GM18499 (cell line): ENCODE measurements around the gene R3HDM2.
"Not testable (repeated sequence)": the region's sequence is repeated elsewhere in the genome, so short reads cannot be mapped to it uniquely, and the experiment has no call there.

ENCODE experiments used
- ATAC-seq: cut with Tn5 transposase; IDR thresholded peaks from one replicate; pipeline ENCODE4 v1.9.1; 2021; ENCODE audit warnings: moderate number of reproducible peaks; ENCODE audit not compliant: insufficient read depth, unreplicated experiment

The R3HDM2 gene

DNA sequence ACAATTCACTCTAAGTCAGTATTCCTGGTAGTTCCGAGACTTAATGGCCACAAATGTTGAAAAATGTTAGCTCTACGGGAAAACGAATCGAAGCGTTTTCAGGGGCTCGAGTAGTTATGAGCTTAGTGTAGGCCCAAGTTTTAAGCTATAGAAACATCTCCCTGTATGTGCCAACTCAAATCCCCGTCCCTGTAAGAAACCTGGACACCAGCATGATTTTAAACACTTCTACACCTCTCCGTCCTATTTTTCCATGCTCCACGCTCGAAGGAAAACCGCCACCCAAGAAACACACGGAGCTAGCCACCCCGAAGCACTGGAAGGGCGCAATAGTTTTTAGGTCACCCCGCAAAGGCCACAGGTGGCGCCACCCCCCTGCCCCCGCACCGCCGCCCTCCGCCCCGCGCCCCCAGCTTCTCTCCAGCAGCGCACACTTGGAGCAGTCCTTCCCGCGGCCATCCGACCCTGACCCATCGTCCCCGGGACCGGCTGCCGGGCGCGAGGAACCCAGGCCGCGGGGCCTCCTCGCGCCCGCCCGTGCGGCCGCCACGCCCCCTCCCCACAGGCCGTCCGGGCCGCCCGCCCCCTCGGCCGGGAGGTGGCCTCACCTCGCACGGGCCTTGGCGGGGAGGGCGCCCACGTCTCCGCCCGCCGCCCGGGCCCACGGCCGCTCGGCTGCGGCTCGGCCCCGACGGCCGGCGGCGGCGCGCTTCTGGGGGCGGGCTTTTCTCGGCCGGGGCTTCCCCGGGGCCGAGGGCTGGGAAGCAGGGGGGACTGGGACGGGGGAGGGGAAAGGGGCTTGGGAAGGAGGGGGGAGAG is 522 bp downstream of the R3HDM2 start:
- peak; percentile 5 for ATAC-seq

DNA sequence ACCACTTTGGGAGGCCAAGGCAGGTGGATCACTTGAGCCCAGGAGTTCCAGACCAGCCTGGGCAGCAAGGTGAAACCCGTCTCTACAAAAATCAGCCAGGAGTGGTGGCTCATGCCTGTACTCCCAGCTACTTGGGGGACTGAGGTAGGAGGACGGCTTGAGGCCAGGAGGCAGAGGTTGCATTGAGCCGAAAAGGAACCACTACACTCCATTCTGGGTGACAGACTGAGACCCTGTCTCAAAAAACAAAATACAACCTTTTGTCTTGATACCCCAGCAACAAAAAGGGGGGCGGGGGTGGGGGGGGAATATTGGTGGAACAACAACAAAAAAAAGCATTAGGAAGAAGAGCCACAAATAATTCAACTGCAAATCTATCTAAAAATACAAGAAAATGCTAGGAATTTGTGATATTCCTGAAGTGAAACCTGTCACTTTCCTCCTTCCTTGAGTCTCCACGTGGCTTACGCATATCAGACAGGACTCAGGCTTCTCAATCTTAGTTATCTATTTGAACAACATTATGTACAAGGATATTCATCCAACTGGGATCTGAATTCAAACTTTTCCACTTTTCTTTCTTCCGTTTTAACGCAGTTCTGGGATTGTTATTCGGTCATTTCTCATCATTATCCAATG is 1.3 kb downstream of the R3HDM2 start:
- no peak for ATAC-seq

DNA sequence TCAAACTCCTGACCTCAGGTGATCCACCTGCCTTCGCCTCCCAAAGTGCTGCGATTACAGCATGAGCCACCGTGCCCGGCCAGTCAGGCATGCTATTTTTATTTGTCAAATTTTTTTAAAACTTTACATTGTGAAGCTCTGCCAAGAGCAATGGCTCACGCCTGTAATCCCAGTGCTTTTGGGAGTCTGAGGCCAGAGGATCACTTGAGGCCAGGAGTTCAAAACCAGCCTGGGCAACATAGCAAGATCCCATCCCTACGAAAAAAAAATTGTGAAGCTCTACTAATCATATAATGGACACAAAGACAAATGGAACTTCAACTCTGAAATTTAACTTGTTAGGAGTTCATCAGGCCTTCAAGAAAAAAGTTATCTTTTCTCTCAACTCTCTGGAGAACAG is 1.9 kb downstream of the R3HDM2 start:
- no peak for ATAC-seq

DNA sequence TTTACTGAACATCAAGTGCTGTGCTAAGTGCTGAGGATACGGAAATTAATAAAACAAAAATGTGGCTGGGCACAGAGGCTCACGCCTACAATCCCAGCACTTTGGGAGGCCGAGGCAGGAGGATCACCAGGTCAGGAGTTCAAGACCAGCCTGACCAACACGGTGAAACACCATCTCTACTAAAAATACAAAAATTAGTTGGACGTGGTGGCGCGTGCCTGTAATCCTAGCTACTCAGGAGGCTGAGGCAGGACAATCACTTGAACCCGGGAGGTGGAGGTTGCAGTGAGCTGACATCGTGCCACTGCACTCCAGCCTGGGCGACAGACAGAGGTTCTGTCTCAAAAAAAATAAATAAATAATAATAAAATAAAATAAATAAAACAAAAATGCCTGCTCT is 3.9 kb downstream of the R3HDM2 start:
- not testable (repeated sequence) for ATAC-seq

DNA sequence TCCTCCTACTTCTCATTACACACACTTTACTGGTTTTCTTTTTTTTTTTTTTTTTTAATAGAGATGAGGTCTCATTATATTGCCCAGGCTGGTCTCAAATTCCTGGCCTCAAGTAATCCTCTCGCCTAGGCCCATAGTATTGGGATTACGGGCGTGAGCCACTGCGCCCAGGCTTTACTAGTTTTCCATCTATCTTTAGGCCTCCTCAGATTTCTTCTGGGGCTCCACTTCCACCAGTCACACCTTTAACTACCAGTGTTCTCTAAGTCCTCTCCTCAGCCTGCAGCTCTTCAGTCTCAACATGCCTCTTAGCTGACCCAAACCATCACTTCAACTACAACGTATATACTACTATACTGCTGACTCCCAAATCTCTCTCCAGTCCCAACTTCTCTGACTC is 10.4 kb downstream of the R3HDM2 start:
- no peak for ATAC-seq

DNA sequence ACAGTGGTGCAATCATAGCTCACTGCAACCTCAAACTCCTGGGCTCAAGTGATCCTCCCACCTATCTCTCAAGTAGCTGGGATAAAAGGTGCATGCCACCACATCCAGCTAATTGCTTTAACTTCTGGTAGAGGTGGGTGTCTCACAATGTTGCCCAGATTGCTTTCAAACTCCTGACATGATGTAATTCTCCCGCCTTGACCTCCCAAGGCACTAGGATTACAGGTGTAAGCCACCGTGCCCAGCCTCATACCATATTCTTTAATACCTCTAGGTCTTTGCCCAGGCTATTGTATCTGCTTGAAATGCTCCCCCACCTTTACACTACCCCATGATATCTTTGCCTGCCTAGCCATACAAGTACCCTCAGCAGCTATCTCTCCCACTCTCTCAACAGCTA is 11.3 kb downstream of the R3HDM2 start:
- ATAC-seq = no peak

DNA sequence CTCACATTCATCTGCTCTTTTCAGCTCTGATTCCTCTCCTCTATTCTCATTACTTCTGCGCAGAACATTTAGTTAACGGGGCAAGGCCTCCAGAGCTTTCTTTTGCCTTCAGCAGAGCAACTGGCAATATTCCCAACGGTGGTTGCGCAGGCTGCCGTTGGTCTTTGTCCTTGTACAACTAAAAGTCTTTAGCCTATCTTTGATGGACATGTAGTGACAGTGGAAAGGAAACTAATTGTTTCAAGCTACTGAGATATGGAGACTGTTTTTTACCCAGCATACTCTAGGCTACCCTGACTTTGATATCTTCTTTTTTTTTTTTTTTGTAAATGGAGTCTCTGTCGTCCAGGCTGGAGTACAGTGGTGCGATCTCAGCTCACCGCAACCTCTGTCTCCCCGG is 12.6 kb downstream of the R3HDM2 start:
- no peak for ATAC-seq

DNA sequence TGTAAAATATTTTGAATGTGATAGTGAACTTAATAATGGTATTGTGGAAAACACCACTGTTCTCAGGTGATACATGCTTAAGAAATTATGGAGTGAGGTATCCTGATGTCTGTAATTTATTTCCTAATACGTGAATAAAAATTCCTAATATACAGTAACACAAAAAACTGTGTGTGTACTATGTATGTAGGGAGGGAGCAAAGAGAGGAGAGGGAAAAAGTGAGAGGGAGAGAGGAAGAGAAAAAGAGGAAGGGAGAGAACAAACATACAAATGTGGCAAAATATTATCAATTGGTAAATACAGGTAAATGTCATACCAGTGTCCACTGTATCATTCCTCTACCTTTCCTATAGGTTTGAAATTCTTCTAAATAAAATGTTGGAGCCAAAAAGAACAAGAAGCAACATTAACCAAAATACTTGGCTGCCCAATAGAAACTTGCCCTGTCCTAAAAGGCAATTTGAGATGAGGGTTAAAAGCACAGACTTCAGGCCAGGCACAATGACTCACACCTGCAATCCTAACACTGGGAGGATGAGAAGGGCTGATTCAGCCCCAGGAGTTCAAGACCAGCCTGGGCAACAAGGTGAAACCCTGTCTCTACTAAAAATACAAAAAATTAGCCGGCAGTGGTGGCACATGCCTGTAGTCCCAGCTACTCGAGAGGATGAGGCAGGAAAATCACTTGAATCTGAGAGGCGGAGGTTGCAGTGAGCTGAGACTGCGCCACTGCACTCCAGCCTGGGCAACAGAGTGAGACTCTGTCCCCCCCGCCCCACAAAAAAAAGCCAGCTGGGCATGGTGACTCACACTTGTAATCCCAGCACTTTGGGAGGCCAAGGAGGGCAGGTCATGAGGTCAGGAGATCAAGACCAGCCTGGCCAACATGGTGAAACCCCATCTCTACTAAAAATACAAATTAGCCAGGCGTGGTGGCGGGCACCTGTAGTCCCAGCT is 14.5 kb downstream of the R3HDM2 start:
- no peak for ATAC-seq

DNA sequence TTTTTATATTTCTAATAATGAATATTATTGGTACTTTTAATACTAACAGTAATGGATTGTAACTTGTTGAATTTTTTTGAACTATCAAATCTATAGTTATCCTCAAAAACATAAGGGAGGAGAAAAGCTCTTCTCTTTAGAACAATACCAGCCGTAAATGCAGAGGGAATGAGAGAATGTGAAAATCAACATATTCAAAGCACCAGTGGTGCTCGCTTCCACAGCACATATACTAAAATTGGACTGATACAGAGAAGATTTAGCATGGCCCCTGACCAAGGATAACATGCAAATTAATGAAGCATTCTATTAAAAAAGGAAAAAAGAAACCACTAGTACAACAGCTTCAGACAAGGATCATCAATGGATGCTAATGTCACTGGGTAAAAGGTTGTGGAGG is 15.8 kb downstream of the R3HDM2 start:
- no peak for ATAC-seq

DNA sequence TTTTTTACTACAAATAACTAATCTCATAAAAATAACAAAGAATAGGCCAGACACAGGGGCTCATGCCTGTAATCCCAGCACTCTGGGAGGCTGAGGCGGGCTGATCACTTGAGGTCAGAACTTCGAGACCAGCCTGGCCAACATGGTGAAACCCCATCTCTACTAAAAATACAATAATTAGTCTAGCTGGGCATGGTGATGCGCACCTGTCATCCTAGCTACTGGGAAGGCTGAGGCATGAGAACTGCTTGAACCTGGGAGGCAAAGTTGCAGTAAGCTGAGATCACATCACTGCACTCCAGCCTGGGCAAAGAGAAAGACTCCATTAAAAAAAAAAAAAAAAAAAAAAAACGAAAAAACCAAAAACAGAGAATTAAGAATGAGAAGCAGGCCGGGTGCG is 16.7 kb downstream of the R3HDM2 start:
- ATAC-seq = not testable (repeated sequence)

DNA sequence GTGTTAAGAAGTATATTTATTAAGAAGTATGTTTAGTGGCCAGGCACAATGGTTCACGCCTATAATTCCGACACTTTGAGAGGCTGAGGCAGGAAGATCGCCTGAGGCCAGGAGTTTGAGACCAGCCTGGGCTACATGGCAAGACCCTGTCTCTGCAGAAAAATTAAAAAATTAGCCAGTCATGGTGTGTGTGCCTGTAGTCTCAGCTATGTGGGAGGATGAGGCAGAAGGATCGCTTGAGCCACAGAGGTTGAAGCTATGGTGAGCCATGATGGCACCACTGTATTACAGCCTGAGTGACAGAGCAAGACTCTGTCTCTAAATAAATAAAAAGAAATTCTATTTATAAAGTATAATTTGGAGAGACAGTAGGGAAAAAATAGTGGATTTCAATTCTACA is 20.3 kb downstream of the R3HDM2 start:
- no peak for ATAC-seq

DNA sequence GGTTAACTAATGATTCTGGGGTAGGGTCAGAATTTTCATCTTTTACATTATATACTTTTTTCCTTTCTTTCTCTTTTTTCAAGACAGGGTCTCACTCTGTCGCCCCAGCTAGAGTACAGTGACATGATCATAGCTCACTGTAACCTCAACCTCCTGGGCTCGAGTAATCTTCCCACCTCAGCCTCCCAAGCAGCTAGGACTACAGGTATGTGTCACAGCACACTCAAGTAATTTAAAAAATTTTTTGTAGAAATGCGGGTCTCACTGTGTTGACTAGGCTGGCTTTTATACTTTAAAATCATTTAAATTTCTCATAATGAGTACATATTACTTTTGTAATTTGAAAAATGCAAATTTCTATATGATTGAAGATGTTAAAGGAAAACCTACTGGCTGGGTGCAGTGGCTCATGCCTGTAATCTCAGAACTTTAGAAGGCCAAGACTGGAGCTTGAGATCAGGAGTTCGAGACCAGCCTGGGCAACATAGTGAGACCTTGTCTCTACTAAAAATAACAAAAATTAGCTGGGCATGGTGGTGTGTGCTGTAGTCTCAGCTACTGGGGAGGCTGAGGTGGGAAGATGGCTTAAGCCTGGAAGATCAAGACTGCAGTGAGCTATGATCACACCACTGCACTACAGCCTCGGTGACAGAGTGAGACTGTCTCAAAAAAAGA is 25.7 kb downstream of the R3HDM2 start:
- no peak for ATAC-seq

DNA sequence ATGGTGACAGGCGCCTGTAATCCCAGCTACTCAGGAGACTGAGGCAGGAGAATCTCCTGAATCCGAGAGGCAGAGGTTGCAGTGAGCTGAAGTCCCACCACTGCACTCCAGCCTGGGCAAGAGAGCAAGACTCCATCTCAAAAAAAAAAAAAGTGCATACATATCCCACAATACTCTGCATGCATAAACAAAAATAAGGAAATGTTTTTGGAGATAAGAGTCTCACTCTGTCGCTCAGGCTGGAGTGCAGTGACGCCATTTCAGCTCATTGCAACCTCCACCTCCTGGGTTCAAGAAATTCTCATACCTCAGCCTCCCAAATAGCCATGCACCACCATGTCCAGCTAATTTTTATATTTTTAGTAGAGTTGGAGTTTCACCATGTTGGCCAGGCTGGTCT is 28.7 kb downstream of the R3HDM2 start:
- not testable (repeated sequence) for ATAC-seq

DNA sequence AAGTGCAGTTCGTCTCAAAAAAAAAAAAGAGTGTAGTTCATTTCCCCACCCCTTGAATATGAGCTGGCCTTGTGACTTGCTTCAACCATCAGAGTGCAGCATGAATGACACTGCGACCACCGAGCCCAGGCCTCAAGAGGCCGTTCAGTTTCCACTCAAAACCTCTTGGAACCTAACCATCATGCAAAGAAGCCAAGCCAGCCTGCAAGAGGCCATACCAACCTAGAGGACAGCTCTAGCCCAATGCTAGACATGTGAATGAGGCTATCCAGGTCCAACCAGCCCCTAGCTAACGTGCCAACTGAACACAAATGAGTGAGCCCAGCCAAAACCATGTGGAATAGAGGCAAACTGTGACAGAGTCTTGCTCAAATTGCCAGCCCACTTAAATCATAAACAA is 29.7 kb downstream of the R3HDM2 start:
- no peak for ATAC-seq

DNA sequence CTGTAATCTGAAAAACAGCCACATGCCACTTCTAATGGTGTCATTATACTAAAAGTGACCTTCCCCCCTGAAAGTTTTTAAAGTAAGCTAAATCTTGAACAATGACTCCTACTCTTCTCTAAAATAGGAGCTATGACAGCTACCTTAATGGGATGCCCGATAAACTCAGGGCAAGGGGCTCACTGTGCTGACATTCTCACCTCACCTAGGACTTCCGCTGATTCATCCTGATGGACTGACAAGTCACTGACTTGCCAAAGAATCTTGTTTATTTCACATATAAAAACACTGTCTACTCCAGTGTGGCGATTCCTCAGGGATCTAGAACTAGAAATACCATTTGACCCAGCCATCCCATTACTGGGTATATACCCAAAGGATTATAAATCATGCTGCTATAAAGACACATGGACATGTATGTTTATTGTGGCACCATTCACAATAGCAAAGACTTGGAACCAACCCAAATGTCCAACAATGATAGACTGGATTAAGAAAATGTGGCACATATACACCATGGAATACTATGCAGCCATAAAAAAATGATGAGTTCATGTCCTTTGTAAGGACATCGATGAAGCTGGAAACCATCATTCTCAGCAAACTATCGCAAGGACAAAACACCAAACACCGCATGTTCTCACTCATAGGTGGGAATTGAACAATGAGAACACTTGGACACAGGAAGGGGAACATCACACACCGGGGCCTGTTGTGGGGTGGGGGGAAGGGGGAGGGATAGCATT is 31.0 kb downstream of the R3HDM2 start:
- ATAC-seq = not testable (repeated sequence)

DNA sequence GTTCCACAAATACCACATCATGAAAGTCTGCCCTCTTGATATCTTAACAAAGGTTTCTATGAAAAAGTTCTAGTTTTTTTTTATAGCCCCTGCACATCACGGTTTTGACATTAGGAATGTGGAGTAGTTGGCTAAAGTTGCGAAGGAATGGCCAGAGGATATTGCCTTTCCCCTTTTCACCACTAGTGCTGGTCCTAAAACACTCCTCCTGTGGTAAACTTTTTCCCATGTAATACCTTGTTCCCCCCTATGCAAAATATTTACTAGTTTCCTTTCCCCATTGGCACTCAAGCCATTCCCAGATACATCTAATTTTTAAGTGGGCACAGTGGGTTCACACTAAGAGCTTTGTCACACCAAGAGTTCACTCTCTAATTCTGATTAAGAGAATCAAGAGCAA is 33.4 kb downstream of the R3HDM2 start:
- ATAC-seq = no peak

DNA sequence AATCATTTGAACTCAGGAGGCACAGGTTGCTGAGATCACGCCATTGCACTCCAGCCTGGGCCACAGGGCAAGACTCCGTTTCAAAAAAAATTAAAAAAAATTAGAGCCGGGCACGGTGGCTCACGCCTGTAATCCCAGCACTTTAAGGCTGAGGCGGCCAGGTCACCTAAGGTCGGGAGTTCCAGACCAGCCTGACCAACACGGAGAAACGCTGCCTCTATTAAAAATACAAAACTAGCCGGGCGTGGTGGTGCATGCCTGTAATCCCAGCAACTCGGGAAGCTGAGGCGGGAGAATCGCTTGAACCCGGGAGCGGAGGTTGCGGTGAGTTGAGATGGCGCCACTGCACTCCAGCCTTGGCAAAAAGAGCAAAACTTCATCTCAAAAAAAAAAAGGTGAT is 35.7 kb downstream of the R3HDM2 start:
- ATAC-seq = no peak

DNA sequence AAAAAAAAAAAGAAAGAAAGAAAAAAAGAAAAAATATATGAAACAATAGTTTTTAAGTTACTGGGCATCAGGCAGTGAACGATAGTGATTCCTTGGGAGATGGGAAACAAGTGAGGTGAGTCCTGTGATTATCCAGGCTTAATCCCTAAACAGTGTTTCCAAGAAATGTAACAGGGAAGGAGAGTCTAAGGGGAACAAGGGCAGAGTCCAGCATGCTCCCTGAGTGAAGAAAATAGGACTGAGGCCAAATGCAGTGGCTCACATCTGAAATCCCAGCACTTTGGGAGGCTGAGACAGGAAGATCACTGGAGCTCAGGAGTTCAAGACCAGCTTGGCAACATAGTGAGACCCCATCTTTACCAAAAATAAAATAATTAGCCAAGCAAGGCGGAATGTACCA is 40.7 kb downstream of the R3HDM2 start:
- ATAC-seq = no peak

DNA sequence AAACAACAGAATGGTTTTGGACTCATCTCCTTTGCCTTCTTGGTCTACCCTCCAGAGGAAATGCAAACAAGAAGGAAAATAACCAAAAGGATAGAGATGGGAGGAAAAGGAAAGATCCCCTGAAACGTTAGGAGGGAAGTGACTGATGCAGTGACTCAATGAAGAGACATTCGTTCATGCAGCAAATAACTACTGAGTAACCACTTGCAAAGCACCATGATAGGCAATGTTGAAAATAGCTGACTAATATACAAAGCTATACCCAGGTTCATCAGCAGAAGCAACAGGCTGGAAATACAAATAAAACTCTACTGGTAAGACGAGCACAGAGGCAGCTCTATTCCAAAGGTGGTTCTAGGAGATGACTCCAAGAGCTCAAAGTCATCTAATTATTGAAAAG is 41.8 kb downstream of the R3HDM2 start:
- ATAC-seq = no peak

DNA sequence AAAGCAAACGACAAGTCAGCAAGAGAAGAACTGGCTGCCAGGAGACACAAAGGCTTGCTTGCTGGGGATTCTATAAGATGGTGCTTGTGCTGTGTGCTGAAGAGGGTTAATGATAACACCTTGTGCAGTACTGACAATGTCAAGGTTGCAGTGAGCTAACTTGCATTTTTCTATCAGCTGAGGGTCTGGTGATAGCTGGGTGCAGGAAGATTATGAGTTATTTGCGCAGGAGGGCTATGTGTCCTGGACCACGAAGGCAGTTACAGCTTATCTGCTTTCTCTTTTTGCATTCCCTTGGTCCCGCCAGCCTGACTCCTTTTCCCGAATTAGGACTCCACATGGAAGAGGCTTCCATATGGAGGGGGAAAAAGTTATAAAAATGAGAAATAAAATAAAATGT is 42.4 kb downstream of the R3HDM2 start:
- no peak for ATAC-seq
